Panc1 (cell line): Measurements from ENCODE around the gene GTPBP8. TPM values are rescaled to one million over a fixed set of nuclear protein-coding genes. Genes with fewer than 3 reads are reported as not detected.

Experiments
- ATAC-seq: fragments of 200-7000 bp; cut with Tn5 transposase; 2 replicates; pipeline ENCODE4 v1.9.1; 2020; ENCODE audit warnings: mild to moderate bottlenecking, moderate library complexity
- BruUV-seq: library from RNA; stranded (reverse); fragments of 400-500 nt; replicated peaks from 2 replicates; lab custom pipeline; 2021; lab: Mats Ljungman, UMichigan
- CTCF ChIA-PET: fragments of 300-600 bp; sonication (Branson Sonifier 250); formaldehyde crosslinking; loops from one replicate; lab custom pipeline; 2022; ENCODE audit warnings: antibody characterized with exemption; lab: Charles Lee
- POLR2A ChIA-PET: fragments of 300-600 bp; sonication (Branson Sonifier 250); formaldehyde crosslinking; loops from one replicate; lab custom pipeline; 2022; ENCODE audit warnings: antibody characterized with exemption; lab: Charles Lee
- DNase-seq: peaks from one replicate; pipeline ENCODE4 v3.0.0-alpha.2; 2010; ENCODE audit warnings: low read depth, low spot score
- H3K27ac ChIP-seq: 2 replicates; pipeline ENCODE4 v1.5.1; 2011; ENCODE audit warnings: mild to moderate bottlenecking, low read length, inconsistent platforms
- H3K27me3 ChIP-seq: fragments of 200-500 bp; sonication (Bioruptor generic); 2 replicates; pipeline ENCODE4 v1.6.0; 2014; ENCODE audit warnings: low read length, inconsistent platforms; ENCODE audit not compliant: control insufficient read depth, insufficient read depth
- H3K36me3 ChIP-seq: fragments of 200-500 bp; sonication (Bioruptor generic); 2 replicates; pipeline ENCODE4 v1.5.1; 2014; ENCODE audit warnings: inconsistent platforms, mild to moderate bottlenecking, low read length, moderate library complexity; ENCODE audit not compliant: control insufficient read depth, insufficient read depth
- H3K4me1 ChIP-seq: 2 replicates; pipeline ENCODE4 v1.5.1; 2011; ENCODE audit warnings: inconsistent platforms, mild to moderate bottlenecking, low read length, moderate library complexity; ENCODE audit not compliant: control insufficient read depth, insufficient read depth
- H3K4me3 ChIP-seq, 2 experiments: 2 replicates each; pipeline ENCODE4 v1.5.1; 2011 to 2012; ENCODE audit warnings: low read depth in 2 of 2, low read length in 2 of 2, mild to moderate bottlenecking in 2 of 2, inconsistent platforms in 1 of 2, moderate library complexity in 1 of 2
- H3K9me3 ChIP-seq: fragments of 200-500 bp; sonication (Bioruptor generic); 2 replicates; pipeline ENCODE4 v1.5.1; 2014; ENCODE audit warnings: low read depth, mild to moderate bottlenecking, inconsistent platforms, low read length, moderate library complexity; ENCODE audit not compliant: control insufficient read depth, insufficient read depth
- POLR2AphosphoS5 ChIP-seq: IDR thresholded peaks from 2 replicates; pipeline ENCODE4 v1.6.1; 2012; ENCODE audit warnings: mild to moderate bottlenecking, low read depth, low read length, moderate library complexity
- SIN3A ChIP-seq: IDR thresholded peaks from 2 replicates; pipeline ENCODE4 v1.6.1; 2012; ENCODE audit warnings: low read depth, mild to moderate bottlenecking, low read length, moderate library complexity, borderline replicate concordance; ENCODE audit not compliant: insufficient read depth
- TCF7L2 ChIP-seq: IDR thresholded peaks from 2 replicates; pipeline ENCODE4 v1.6.1; 2011; ENCODE audit warnings: mild to moderate bottlenecking, low read depth, low read length, inconsistent platforms
- in situ Hi-C: cut with HindIII; loops from 2 replicates; pipeline ENCODE4 v1.10.0; 2016; ENCODE audit warnings: low sequenced_read_pairs, low pct_unique_long_range_greater_than_20kb
- intact Hi-C: fragments of 100-400 bp; cut with micrococcal nuclease; formaldehyde crosslinking; loops from one replicate; pipeline ENCODE4 v1.10.0; 2022; ENCODE audit not compliant: unreplicated experiment
- total RNA-seq: library from RNA; stranded (reverse); gene quantifications from one replicate; pipeline ENCODE4 v1.2.1, GENCODE V29; 2021; ENCODE audit not compliant: unreplicated experiment
- TF ChIP-seq, protein P1 (sequence below), 2 experiments: IDR thresholded peaks; 2 replicates each; pipeline ENCODE4 v1.6.1; 2011 to 2012; ENCODE audit warnings: low read depth in 2 of 2, control low read depth in 1 of 2, low read length in 1 of 2, mild to moderate bottlenecking in 1 of 2, moderate library complexity in 1 of 2; ENCODE audit not compliant: insufficient read depth in 1 of 2
- TF ChIP-seq, protein P2 (sequence below): fragments of 450-650 bp; IDR thresholded peaks from 2 replicates; pipeline ENCODE4 v1.5.1; 2017; ENCODE audit warnings: mild to moderate bottlenecking

Gene GTPBP8
- total RNA-seq, 1 experiment from 2014 or later: 16.3 TPM

DNA sequence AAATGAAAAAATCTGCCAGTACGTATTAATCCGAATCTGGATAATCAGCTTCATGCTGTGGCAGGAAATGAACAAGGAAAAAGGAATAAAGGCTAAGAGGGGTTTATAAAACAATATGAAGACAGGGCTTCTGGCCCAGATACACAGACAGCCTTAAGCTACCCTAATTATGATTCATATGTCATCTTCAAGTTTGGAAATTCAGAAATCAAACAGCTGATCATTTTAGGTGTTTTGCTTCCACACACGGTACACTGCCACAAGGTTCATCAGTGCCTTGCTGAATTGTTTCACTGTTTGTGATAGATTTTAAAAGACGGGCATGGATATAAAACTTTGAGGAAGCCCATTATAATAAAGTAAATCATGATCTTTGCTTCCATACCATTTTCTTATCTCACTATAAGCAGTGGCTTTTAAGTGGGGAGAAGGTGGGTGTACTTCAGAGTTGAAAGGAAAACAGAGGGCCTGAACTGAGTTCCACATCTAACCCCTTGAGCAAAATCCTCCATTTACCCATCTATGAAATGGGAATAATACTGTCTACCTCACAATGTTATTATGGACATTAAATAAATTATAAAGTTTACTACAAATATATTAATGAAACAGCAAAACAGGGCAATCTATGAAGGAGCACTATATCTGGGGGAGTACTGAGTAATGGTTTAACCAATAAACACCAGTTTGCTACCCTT, 15.7 kb downstream of the GTPBP8 start:
- Histone ChIP-seq H3K27me3 (no peaks in the 10 kb centered on the region), H3K27ac (no peak overlapping the region), H3K36me3 (peaks cover 51% of the 10 kb centered on the region), H3K9me3 (no peaks in the 10 kb centered on the region), H3K4me1 (no peaks in the 10 kb centered on the region), H3K4me3 (no peak overlapping the region)
- in situ Hi-C loops: no loop called here
- ChIA-PET CTCF (no interaction called here), POLR2A (no interaction called here)
- DNase-seq: no peak
- ATAC-seq: no peak
- BruUV-seq: no TSS peak
- TF ChIP-seq TCF7L2 (no peak), SIN3A (no peak), POLR2AphosphoS5 (no peak)
- TF ChIP-seq, protein P1, sequence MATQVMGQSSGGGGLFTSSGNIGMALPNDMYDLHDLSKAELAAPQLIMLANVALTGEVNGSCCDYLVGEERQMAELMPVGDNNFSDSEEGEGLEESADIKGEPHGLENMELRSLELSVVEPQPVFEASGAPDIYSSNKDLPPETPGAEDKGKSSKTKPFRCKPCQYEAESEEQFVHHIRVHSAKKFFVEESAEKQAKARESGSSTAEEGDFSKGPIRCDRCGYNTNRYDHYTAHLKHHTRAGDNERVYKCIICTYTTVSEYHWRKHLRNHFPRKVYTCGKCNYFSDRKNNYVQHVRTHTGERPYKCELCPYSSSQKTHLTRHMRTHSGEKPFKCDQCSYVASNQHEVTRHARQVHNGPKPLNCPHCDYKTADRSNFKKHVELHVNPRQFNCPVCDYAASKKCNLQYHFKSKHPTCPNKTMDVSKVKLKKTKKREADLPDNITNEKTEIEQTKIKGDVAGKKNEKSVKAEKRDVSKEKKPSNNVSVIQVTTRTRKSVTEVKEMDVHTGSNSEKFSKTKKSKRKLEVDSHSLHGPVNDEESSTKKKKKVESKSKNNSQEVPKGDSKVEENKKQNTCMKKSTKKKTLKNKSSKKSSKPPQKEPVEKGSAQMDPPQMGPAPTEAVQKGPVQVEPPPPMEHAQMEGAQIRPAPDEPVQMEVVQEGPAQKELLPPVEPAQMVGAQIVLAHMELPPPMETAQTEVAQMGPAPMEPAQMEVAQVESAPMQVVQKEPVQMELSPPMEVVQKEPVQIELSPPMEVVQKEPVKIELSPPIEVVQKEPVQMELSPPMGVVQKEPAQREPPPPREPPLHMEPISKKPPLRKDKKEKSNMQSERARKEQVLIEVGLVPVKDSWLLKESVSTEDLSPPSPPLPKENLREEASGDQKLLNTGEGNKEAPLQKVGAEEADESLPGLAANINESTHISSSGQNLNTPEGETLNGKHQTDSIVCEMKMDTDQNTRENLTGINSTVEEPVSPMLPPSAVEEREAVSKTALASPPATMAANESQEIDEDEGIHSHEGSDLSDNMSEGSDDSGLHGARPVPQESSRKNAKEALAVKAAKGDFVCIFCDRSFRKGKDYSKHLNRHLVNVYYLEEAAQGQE (IDR thresholded peaks at IDR 0.05; ENCODE audit: insufficient read depth in 1 of 2, low read depth in 2 of 2, low read length in 1 of 2): no peak
- TF ChIP-seq, protein P2, sequence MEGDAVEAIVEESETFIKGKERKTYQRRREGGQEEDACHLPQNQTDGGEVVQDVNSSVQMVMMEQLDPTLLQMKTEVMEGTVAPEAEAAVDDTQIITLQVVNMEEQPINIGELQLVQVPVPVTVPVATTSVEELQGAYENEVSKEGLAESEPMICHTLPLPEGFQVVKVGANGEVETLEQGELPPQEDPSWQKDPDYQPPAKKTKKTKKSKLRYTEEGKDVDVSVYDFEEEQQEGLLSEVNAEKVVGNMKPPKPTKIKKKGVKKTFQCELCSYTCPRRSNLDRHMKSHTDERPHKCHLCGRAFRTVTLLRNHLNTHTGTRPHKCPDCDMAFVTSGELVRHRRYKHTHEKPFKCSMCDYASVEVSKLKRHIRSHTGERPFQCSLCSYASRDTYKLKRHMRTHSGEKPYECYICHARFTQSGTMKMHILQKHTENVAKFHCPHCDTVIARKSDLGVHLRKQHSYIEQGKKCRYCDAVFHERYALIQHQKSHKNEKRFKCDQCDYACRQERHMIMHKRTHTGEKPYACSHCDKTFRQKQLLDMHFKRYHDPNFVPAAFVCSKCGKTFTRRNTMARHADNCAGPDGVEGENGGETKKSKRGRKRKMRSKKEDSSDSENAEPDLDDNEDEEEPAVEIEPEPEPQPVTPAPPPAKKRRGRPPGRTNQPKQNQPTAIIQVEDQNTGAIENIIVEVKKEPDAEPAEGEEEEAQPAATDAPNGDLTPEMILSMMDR: no peak
- intact Hi-C loops: no loop called here

DNA sequence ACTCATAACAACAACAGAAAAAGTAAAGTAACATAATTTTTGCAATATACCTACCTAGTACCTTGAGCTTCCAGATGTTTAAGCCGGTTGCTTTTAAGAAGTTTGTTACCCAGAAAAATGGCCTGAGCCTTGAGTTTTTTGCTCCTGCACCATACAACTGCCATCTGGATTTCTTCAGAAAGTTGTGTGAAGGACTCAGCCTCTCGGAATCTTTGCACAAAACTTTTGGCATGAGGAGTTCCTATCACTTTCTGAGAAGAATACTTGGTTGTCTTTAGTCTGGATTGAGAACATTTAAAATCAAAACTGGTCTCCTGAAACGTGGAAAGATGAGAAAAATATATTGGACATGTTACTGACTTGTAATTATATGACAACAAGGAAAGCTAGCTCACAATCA, 17.3 kb downstream of the GTPBP8 start:
- DNase-seq: no peak
- no peak for ATAC-seq
- BruUV-seq: no TSS peak
- Histone ChIP-seq H3K36me3 (peaks cover 53% of the 10 kb centered on the region), H3K27ac (no peak overlapping the region), H3K4me3 (no peak overlapping the region), H3K27me3 (no peaks in the 10 kb centered on the region), H3K4me1 (no peaks in the 10 kb centered on the region), H3K9me3 (no peaks in the 10 kb centered on the region)
- ChIA-PET POLR2A (no interaction called here), CTCF (no interaction called here)
- in situ Hi-C loops: no loop called here
- TF ChIP-seq POLR2AphosphoS5 (no peak), SIN3A (no peak), TCF7L2 (no peak)
- TF ChIP-seq, protein P1 (IDR thresholded peaks at IDR 0.05; ENCODE audit: insufficient read depth in 1 of 2, low read depth in 2 of 2, low read length in 1 of 2): no peak
- TF ChIP-seq, protein P2: no peak
- intact Hi-C loops: no loop called here
